RWPE1 (cell line): ENCODE data around the gene TEX52.

ENCODE experiments used
- CTCF ChIA-PET: fragments of 350-600 bp; sonication (Branson Sonifier 250); formaldehyde crosslinking; extraction: SDS; loops from one replicate; lab custom pipeline; 2021; lab: Yijun Ruan, JAX
- POLR2A ChIA-PET: fragments of 400-600 bp; formaldehyde crosslinking; extraction: SDS; loops from one replicate; lab custom pipeline; 2020; ENCODE audit warnings: antibody characterized with exemption; ENCODE audit not compliant: low non-redundant PET; lab: Yijun Ruan, JAX
- DNase-seq: peaks from one replicate; pipeline ENCODE4 v3.0.0; 2012; ENCODE audit warnings: low spot score
- H3K27ac ChIP-seq: fragments of 450-650 bp; 2 replicates; pipeline ENCODE4 v1.5.1; 2017
- TF ChIP-seq, protein P1 (sequence below): fragments of 450-650 bp; conservative IDR thresholded peaks from 2 replicates; pipeline ENCODE4 v1.5.1; 2017; ENCODE audit warnings: low read depth, mild to moderate bottlenecking

Gene TEX52

DNA sequence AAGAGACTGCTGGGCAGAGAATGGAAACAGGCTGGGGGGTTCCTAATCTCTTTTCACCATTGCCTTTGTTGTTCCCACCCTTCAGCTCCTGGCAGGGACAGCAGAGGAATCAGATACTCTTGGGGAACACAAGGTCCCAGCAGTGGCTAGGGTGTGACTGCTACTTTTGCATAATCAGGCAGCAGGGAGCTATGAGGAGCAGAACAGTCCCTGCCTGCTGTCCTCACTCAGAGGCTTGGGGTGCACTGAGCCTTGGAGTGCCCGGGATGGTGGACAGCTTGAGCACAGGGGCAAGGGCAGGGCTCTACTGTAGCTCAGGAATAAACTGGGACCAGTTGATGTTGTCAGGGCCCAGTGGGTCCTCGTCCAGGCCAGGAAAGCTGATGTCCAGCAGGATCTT lies 1.5 kb upstream of the TEX52 start:
- POLR2A ChIA-PET = interaction anchor here (0.7 kb wide), 2 partner anchors 9 to 130 kb away, joined by 3 read pairs; no protein-coding TSS in a partner anchor
- CTCF ChIA-PET = no interaction called here
- no peak overlapping the region; the same call in 1 of the 2 replicates for H3K27ac ChIP-seq
- no peak for DNase-seq
- TF ChIP-seq, protein P1, sequence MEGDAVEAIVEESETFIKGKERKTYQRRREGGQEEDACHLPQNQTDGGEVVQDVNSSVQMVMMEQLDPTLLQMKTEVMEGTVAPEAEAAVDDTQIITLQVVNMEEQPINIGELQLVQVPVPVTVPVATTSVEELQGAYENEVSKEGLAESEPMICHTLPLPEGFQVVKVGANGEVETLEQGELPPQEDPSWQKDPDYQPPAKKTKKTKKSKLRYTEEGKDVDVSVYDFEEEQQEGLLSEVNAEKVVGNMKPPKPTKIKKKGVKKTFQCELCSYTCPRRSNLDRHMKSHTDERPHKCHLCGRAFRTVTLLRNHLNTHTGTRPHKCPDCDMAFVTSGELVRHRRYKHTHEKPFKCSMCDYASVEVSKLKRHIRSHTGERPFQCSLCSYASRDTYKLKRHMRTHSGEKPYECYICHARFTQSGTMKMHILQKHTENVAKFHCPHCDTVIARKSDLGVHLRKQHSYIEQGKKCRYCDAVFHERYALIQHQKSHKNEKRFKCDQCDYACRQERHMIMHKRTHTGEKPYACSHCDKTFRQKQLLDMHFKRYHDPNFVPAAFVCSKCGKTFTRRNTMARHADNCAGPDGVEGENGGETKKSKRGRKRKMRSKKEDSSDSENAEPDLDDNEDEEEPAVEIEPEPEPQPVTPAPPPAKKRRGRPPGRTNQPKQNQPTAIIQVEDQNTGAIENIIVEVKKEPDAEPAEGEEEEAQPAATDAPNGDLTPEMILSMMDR = no peak

DNA sequence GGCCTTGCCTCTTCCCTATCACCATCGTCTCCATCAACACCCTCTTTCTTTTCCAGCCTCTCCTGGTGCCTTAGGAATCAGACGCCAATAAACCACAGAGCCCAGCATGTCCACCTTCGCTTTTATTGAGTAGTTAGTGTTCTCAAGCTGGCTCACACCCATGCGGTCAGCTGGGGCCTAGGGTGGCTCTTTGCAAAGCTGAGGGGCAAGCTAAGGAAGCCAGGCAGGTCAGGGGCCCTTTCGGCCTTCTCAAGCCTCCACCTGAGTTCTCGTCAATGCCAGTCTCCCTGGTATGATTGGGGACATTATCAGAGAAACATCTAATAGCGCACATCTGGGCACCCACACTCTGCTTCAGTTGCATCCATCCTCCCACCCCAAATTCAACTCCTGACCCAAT lies 737 bp upstream of the TEX52 start:
- no peak overlapping the region for H3K27ac ChIP-seq
- DNase-seq = no peak
- TF ChIP-seq, protein P1 = no peak
- ChIA-PET POLR2A (interaction anchor here (0.7 kb wide), 2 partner anchors 9 to 131 kb away, joined by 3 read pairs; no protein-coding TSS in a partner anchor), CTCF (no interaction called here)

DNA sequence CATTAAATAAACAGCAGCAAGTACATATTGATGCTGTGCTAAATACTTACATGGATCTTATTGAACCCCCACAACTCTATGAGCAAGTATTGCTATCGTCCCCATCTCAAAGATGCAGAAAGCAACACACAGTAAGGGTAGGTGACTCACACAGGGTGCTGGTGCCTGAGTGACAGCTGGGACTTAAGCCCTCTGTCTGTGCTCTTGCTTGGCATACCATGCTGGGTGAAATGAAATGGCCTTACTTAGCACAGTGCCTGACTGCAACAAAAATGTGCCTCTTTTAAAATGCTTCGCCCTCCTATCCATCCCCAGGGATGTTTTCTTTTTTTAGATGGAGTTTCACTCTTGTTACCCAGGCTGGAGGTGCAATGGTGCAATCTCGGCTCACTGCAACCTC lies 788 bp downstream of the TEX52 start:
- ChIA-PET POLR2A (no interaction called here), CTCF (no interaction called here)
- TF ChIP-seq, protein P1 = no peak

DNA sequence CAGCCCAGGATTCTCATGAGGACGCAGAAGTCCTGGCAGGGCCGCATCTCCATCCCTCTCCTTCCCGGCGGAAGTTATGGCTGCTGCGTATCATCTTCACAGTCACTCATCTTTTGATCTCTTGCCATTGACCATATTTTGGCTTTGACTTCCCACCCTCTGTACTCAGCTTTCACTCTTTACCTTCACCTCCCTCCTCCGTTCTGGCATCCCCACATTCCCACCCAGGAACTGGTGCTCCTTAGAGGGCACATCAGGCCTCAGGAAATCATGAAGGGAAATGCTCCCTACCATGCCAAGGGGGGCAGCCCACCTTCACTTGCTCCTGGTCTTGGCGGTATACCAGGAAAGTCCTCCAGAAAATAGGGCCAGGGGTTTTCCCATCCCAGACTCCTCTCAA lies 1.3 kb downstream of the TEX52 start:
- CTCF ChIA-PET = no interaction called here
- POLR2A ChIA-PET = no interaction called here
- TF ChIP-seq, protein P1 = no peak
- H3K27ac ChIP-seq = no peak overlapping the region
- no peak for DNase-seq

More for the DNA sequence above, 788 bp downstream of the TEX52 start:
- no peak overlapping the region for H3K27ac ChIP-seq
- DNase-seq = no peak

DNA sequence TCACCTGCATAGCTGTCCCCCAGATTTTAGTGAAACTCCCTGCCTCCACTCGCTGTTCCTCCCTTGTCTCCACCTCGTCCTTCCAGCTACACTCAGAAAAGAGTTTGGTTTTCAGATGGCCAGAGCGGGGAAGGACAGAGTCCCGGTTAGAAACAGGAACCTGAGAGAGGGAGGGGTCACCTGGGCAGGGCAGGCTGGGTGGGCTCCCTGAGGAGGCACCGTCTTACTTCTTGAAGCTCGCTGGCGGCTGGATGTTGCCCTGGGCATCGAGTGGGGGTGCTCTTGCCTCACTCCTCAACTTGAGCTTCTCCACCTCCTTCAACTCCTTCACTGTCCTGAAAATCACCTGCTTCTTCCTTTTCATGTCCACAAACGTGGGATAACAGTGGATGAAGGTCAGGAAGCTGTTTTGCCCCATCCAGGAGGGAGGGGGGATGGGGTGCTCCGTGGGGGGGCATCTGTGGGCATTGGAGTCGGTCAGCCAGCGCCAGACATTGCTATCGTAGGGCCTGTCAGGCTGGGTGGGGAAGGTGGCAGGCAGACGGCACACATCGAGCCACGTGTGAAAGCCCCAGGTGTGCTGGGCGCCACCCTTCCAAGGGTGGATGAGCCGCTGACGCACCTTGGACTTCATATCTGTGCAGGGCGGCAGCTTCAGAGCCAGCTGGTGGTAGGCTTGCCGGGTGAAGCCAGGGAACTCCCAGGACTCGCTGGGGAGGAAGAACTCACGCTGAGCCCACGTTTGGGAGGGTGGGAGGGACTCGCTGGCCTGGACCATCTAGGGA lies 2.0 kb downstream of the TEX52 start:
- H3K27ac ChIP-seq = no peak overlapping the region
- TF ChIP-seq, protein P1 = no peak
- DNase-seq = no peak
- ChIA-PET POLR2A (no interaction called here), CTCF (interaction anchor here (0.6 to 2.0 kb wide), 3 partner anchors 9 to 38 kb away, joined by 4 to 13 read pairs (median 5); no protein-coding TSS in a partner anchor)

DNA sequence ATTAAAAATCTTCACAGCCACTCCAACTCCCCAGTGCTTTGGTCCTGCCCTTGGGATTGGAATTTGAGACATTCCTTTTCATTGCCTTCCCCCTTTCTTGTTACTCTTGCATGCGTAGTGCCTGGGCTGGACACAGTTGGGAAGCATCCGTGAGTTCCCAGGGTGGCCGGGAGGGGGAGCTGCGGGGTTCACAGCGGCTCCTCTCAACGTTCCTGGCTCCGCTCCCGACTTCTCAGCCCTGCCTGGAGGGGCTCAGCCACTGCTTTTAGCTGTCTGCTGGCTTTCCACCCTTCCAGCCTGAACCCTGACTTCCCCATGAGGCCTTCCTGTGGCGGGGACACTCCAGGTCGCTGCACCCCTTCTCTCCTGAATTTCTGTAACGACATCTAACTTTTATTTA lies 3.2 kb downstream of the TEX52 start:
- peak; percentile 69 for DNase-seq

More for the DNA sequence above, 3.2 kb downstream of the TEX52 start:
- CTCF ChIA-PET = interaction anchor here (0.5 to 2.0 kb wide), 5 partner anchors 9 to 92 kb away, joined by 3 to 13 read pairs (median 4); no protein-coding TSS in a partner anchor
- TF ChIP-seq, protein P1 = peak; percentile 40
- H3K27ac ChIP-seq = no peak overlapping the region
- POLR2A ChIA-PET = no interaction called here
